ENCODE results near the gene ELOVL5. TPM values are rescaled to one million over a fixed set of nuclear protein-coding genes. Genes with fewer than 3 reads are reported as not detected.

ELOVL5 gene
- total RNA-seq, 3 donors from 2014 or later = 11.5 to 60.6 (median 27.5) TPM

- H3K36me3 ChIP-seq (ENCODE audit: low read depth) = no peaks in the 10 kb centered on the region
- ATAC-seq (no peak), DNase-seq (no peak)
- no peaks in the 10 kb centered on the region for H3K4me1 ChIP-seq (ENCODE audit: low read depth)
- intact Hi-C loops (cut with DNase I, micrococcal nuclease) = no loop called here
- no peak overlapping the region for H3K4me3 ChIP-seq
- no peak for TF ChIP-seq CTCF (IDR thresholded peaks at IDR 0.05)
- no peaks in the 10 kb centered on the region for H3K9me3 ChIP-seq
These were observed 84.4 kb downstream of the ELOVL5 start for GRCh38 chr6:53264337-53264736.

GRCh38 chr6:53263917-53264316 is 84.8 kb downstream of the ELOVL5 start:
- no peaks in the 10 kb centered on the region for H3K36me3 ChIP-seq (ENCODE audit: low read depth)
- intact Hi-C loops (cut with DNase I, micrococcal nuclease) = no loop called here
- no peak for DNase-seq
- no peaks in the 10 kb centered on the region for H3K9me3 ChIP-seq
- no peak overlapping the region for H3K4me3 ChIP-seq
- ATAC-seq = no peak
- TF ChIP-seq CTCF (IDR thresholded peaks at IDR 0.05) = no peak
- H3K4me1 ChIP-seq (ENCODE audit: low read depth) = no peaks in the 10 kb centered on the region

- TF ChIP-seq CTCF (IDR thresholded peaks at IDR 0.05) = no peak
- Histone ChIP-seq H3K4me3 (no peak overlapping the region), H3K4me1 (ENCODE audit: low read depth) (no peaks in the 10 kb centered on the region), H3K36me3 (ENCODE audit: low read depth) (no peaks in the 10 kb centered on the region), H3K9me3 (no peaks in the 10 kb centered on the region)
- no peak for DNase-seq
- no peak for ATAC-seq
- intact Hi-C loops (cut with DNase I, micrococcal nuclease) = no loop called here
These were observed 88.7 kb downstream of the ELOVL5 start for GRCh38 chr6:53259860-53260580.

- H3K4me1 ChIP-seq (ENCODE audit: low read depth) = no peaks in the 10 kb centered on the region
- no peak for DNase-seq
- ATAC-seq = no peak
- no peak for TF ChIP-seq CTCF (IDR thresholded peaks at IDR 0.05)
- H3K4me3 ChIP-seq = no peak overlapping the region
- intact Hi-C loops (cut with DNase I, micrococcal nuclease) = no loop called here
- H3K9me3 ChIP-seq = no peaks in the 10 kb centered on the region
- H3K36me3 ChIP-seq (ENCODE audit: low read depth) = no peaks in the 10 kb centered on the region
These were observed 90.0 kb downstream of the ELOVL5 start for GRCh38 chr6:53258774-53259155.

- H3K4me3 ChIP-seq = no peak overlapping the region
- H3K4me1 ChIP-seq (ENCODE audit: low read depth) = no peaks in the 10 kb centered on the region
- H3K9me3 ChIP-seq = no peaks in the 10 kb centered on the region
- DNase-seq (no peak), ATAC-seq (no peak)
- H3K36me3 ChIP-seq (ENCODE audit: low read depth) = no peaks in the 10 kb centered on the region
- no peak for TF ChIP-seq CTCF (IDR thresholded peaks at IDR 0.05)
- intact Hi-C loops (cut with DNase I, micrococcal nuclease) = no loop called here
These were observed 90.5 kb downstream of the ELOVL5 start for GRCh38 chr6:53258076-53258773.

Measured in mucosa of descending colon (tissue), 3 donors.